ENCODE results near the gene PEX7.
"Not testable (repeated sequence)": the region's sequence is repeated elsewhere in the genome, so short reads cannot be mapped to it uniquely, and the experiment has no call there.

Gene PEX7

GRCh38 chr6:136923954-136924673, 101.7 kb downstream of the PEX7 start:
- DNase-seq, result no peak
- in situ Hi-C loops (cut with MboI; ENCODE audit: low pct_unique_long_range_greater_than_20kb, low sequenced_read_pairs), result no loop called here

DNA sequence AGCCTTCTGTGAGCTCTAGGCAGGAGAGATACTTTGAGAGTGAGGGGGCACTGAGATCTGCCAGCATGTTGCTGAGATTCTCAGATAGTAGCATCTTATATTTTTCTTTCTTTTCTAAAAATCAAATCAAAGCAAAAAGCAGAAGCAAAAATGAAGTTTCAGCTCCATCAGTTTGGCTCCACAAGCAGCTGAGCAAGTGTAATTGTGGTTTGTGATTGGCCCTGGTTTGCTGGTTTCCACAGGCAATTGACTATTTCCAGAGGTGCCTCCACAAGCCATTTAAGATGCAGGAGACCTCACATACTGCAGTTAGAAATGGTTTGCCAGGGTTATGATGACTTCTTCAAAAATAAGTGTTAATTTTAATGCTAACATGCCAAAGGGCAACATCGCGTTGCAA, 104.0 kb downstream of the PEX7 start:
- in situ Hi-C loops (cut with MboI; ENCODE audit: low pct_unique_long_range_greater_than_20kb, low sequenced_read_pairs), result no loop called here
- no peak for DNase-seq

DNA sequence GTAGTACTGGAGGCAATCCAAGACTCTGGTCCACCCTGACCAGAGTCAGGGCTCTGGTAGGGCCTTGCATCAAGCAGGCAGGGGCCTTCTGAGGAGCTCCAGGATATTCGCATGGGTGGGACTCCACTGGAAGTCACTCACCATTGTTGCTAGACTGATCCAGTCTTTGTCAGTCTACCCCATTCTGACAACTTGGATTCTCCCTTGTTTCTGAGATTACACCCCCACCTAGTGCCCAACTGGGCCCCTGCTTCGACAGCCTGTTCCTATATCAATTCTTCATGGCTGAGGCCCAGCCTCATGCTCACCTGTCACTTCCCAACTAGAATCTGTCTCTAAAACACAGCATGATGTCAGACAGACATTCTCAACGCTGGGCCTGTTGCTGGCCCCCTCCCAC, 104.9 kb downstream of the PEX7 start:
- in situ Hi-C loops (cut with MboI; ENCODE audit: low pct_unique_long_range_greater_than_20kb, low sequenced_read_pairs), result no loop called here
- peak; percentile 52 for DNase-seq

DNA sequence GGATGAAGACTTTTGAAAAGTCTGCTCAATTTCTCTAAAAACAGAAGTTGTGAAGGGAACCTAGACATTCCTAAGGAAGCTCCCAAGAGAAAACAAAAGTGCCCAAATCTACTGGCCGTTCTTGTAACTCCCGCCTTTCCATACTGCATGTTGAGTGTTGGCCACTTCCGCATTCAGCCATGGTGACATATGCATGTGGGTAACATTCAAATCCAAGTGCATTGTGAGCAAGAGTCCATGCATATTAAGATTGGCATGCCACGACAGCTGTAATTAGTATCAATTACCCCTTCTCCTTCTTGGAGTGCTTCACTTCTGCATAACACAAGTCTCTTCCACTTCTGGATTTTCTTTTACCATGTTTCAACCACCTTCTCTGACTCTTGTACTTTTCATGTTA, 108.1 kb downstream of the PEX7 start:
- in situ Hi-C loops (cut with MboI; ENCODE audit: low pct_unique_long_range_greater_than_20kb, low sequenced_read_pairs), result no loop called here
- no peak for DNase-seq

GRCh38 chr6:136932599-136932998, 110.2 kb downstream of the PEX7 start:
- DNase-seq, result no peak
- in situ Hi-C loops (cut with MboI; ENCODE audit: low pct_unique_long_range_greater_than_20kb, low sequenced_read_pairs), result no loop called here

DNA sequence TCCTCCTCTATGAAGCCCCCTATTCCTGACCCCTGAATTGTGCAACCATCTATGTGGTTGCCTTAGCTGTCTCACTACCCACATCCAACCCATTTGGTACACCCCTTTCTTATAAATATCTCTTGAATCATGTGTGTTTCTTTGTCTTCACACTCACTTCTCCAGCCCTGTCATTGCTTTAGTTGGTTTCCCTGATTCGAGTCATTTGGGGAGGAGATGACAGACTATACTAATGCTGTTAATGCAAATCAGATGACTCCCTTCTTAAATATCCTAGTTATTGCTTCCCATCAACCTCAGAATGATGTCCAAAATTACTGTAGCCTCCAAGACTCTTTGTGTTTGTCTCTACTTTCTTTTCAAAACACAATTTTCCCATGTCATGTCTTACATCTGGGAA, 122.7 kb downstream of the PEX7 start:
- in situ Hi-C loops (cut with MboI; ENCODE audit: low pct_unique_long_range_greater_than_20kb, low sequenced_read_pairs), result no loop called here

DNA sequence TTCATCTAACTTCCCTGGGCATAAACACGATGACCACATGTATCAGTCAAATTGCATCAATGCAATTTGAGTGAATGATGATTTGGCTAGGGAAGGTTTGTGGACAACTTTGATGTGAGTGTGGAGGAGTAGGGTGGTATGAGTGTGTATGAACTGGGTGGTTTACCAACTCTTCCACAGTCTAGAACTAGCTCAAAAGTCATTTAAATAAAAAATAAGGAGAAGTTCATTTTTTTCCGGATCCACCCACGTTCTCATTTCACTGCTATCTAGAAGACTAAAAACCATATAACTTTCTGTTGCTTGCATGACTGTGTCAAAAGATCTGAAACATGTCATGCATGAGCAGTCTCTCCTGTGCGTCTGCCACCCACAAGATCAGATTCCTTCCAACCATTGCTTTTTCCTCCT, 123.3 kb downstream of the PEX7 start:
- peak; percentile 58 for DNase-seq
- in situ Hi-C loops (cut with MboI; ENCODE audit: low pct_unique_long_range_greater_than_20kb, low sequenced_read_pairs), result no loop called here

More for the DNA sequence above, 122.7 kb downstream of the PEX7 start:
- DNase-seq, result no peak

DNA sequence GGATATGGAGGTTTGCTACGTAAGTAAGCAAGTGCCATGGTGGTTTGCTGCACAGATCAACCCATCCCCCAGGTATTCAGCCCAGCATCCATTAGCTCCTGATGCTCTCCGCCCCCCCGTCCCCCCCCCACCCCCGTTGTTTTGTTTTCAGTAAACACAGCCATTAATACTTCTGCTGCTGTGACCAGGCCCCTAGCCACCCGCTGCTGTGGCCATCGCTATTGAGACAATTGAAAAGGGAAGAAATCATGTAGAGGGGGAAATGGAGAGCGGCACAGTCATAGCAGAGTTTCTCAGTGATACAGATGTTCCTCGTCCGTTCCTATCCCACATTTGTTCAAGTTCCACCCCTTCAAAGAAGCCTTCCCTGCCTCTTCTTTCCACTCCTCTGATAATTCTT, 124.6 kb downstream of the PEX7 start:
- DNase-seq, result no peak
- in situ Hi-C loops (cut with MboI; ENCODE audit: low pct_unique_long_range_greater_than_20kb, low sequenced_read_pairs), result no loop called here

- DNase-seq; in situ Hi-C loops (cut with MboI; ENCODE audit: low pct_unique_long_range_greater_than_20kb, low sequenced_read_pairs): not testable (repeated sequence)
Observed at GRCh38 chr6:136949957-136950356, 127.6 kb downstream of the PEX7 start.

DNA sequence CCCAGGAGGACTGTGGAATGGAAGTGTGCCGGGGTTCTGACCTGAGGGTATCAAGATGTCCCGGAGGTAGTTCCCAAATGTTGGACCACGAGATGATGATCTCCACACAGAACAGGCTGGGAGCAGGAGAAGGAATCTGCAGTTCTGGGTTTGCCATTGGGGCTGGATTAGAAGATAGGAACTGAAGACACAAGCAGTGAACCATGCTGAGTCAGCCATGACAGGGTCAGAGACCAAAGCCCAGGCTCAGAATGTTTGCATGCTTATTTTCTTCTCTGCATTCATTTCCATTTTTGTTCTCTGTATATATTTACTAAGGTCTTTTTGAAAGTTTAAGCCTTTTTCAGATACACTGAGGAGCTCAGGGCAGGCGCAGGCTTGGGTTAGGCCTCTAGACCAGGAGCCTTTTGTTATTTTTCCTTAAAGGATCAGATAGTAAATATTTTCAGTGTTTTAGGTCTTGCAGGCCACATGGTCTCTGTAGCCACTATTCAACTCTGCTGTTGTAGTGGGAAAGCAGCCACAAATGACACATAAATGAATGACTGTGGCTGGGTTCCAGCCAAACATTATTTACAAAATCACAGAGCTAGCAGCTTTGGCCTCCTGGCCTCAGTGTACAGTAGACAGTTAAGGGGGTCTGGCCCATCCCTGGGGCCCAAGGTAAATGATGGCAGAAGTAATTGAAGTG, 128.2 kb downstream of the PEX7 start:
- DNase-seq, result no peak
- in situ Hi-C loops (cut with MboI; ENCODE audit: low pct_unique_long_range_greater_than_20kb, low sequenced_read_pairs), result no loop called here

- no peak for DNase-seq
- in situ Hi-C loops (cut with MboI; ENCODE audit: low pct_unique_long_range_greater_than_20kb, low sequenced_read_pairs), result no loop called here
Observed at GRCh38 chr6:136952714-136953260, 130.4 kb downstream of the PEX7 start.

GRCh38 chr6:136955123-136955522, 132.7 kb downstream of the PEX7 start:
- in situ Hi-C loops (cut with MboI; ENCODE audit: low pct_unique_long_range_greater_than_20kb, low sequenced_read_pairs), result no loop called here
- no peak for DNase-seq

DNA sequence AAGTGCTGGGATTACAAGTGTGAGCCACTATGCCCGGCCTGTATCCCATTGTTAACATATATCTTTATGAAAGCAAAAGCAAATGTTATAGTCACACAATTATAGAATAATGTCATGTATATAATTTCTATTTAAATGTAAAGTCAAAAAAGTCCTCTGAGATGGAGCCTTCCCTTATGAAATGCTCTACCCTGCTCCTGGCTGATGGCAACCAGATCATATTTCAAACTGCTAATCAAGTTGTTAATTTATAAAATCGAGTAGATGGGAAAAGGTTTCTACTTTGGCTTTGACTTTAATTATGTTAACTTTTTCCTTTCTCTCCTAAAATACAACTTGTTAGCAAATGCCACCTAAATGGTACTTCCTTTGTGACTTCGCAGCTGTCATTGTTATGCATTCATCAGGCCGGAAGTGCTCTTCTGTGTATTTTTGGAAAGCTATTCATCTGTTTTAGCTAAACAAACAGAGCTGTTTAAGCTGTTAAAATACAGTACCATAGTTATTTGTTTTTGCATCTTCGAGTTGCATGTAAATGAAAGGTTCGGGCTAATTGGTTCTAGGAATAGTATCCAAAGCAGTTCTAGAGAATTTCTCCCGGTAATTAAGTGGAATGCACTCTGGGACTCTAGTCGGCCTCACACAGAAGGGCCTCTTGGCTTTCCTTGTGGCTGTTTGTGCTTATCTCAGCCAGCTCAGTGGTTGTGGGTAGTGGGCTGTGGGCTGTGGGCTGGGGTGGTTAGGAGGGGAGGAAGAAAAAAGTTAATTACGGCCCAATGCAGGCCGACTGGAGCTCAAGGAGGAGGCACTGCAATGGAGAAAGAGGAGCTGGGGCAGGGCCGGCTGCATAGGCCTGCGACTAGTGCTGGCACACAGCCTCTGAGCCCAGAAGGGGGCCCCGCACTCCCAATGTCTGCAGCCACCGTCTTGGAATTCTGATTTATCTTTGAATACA, 134.5 kb downstream of the PEX7 start:
- peak; percentile 89 for DNase-seq
- in situ Hi-C loops (cut with MboI; ENCODE audit: low pct_unique_long_range_greater_than_20kb, low sequenced_read_pairs), result no loop called here

DNA sequence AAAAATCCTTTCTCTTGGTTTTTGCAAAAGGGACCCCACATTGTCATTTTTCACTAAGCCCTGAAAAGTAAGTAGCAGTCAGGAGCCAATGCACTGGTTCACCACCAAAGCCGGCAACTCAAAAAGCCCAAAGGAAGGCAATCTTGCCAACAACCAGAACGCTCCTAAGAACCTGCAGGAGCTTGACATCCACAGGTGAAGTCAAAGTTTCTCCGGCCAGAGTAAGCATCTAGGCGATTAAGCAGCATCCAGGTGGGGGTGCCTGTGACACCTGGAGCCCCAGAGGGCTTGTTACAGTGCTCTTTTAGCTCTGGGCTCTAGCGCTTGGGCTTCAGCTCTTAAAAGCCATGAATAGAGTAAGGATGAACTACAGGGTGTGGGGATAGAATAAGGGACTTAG, 135.8 kb downstream of the PEX7 start:
- in situ Hi-C loops (cut with MboI; ENCODE audit: low pct_unique_long_range_greater_than_20kb, low sequenced_read_pairs), result no loop called here
- no peak for DNase-seq

GRCh38 chr6:136959471-136959891, 137.1 kb downstream of the PEX7 start:
- in situ Hi-C loops (cut with MboI; ENCODE audit: low pct_unique_long_range_greater_than_20kb, low sequenced_read_pairs), result no loop called here
- DNase-seq, result no peak

GRCh38 chr6:136959935-136960334, 137.5 kb downstream of the PEX7 start:
- in situ Hi-C loops (cut with MboI; ENCODE audit: low pct_unique_long_range_greater_than_20kb, low sequenced_read_pairs); DNase-seq: not testable (repeated sequence)

DNA sequence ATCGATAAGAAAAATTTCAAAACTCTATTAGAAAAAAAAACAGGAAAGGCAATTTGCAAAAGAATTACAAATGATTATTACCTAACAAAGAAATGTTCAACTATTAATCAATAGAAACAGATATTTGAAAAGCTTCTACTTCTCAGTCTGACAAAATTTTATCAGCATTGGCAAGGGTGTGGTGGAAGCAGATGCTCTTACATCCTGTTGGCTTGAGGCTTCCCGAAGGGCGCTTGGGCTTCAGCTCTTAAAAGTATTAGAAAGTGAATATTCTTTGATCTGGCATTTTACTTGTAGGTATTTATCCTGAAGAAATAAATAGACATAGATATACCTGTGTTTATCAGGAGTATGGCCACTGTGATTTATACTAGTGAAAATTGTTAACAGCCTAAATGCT, 138.4 kb downstream of the PEX7 start:
- in situ Hi-C loops (cut with MboI; ENCODE audit: low pct_unique_long_range_greater_than_20kb, low sequenced_read_pairs), result no loop called here
- DNase-seq, result no peak

DNA sequence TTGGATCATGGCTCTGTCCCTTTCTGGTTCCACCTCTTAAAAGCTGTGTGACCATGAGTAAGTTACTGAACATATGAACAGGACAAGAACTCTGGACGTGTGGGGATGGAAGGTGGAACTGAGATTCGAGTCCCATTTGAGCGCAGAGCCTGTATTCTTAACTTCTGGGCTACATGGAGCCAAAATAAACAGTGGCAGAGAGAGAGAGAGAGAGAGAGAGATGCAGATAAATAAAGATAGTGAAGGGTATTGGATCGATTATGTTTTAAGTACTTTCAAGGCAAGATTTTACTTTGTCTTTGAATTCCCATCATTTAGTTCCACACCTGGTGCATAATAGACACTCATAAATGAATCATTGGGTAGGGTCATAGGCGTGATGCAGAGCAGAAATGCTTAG, 139.5 kb downstream of the PEX7 start:
- in situ Hi-C loops (cut with MboI; ENCODE audit: low pct_unique_long_range_greater_than_20kb, low sequenced_read_pairs), result no loop called here
- DNase-seq, result no peak

DNA sequence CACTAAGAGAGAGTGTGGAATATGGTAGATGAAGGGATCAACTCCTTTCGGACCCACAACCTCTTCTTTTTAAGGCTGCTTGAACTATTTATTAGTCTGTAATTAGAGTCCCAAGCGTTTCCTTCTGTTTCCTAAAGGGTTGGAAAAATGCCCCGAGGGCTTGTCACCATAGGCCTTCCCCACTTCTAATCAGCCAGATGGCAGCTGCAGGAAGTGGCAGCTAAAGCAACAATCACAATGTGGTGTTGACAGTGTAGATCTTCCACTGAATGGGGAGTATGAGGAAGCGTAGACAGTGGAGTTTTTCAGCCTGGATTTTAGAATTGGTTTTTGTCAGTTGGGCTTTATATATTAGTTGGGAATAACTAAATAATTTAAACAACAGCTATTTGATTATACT, 140.3 kb downstream of the PEX7 start:
- peak; percentile 63 for DNase-seq
- in situ Hi-C loops (cut with MboI; ENCODE audit: low pct_unique_long_range_greater_than_20kb, low sequenced_read_pairs), result no loop called here
